ENCODE results near the gene PARK7. TPM values are rescaled to one million over a fixed set of nuclear protein-coding genes. Genes with fewer than 3 reads are reported as not detected.

Gene PARK7
- polyA plus RNA-seq, 2 of the 4 experiments (the other 2 are of a cell fraction), result 372 to 446 TPM

GRCh38 chr1:8033322-8033721 lies 71.8 kb downstream of the PARK7 start:
- FAIRE-seq, result no peak

More at GRCh38 chr1:8033322-8033721, 71.8 kb downstream of the PARK7 start:
- DNase-seq (ENCODE audit: low read depth in 1 of 2, low spot score in 1 of 2) (no peak), ATAC-seq (no peak)
- ChIA-PET CTCF (interaction anchor here (1.7 to 3.8 kb wide), 4 partner anchors 52 to 282 kb away, joined by 8 to 52 read pairs (median 9); no protein-coding TSS in a partner anchor), POLR2A (interaction anchor here (0.6 kb wide), 1 partner anchor 13 kb away, joined by 5 read pairs; no protein-coding TSS in a partner anchor)
- Histone ChIP-seq H3K4me3 (no peak overlapping the region), H3K27ac (peak overlapping the region; percentile 77 to 100; a peak in 5 of 6 replicates), H3K9me3 (no peaks in the 10 kb centered on the region), H3K4me2 (no peak overlapping the region), H3K4me1 (peaks cover 36% of the 10 kb centered on the region)
- WGBS (ENCODE audit: missing lambda C conversion rate), result 89% methylated on average over 6 of the region's 6 CpGs
- TF ChIP-seq NFE2L2 (conservative IDR thresholded peaks at IDR 0.05; ENCODE audit: low read length) (no peak), CEBPB (IDR thresholded peaks at IDR 0.05) (no peak), ELK1 (IDR thresholded peaks at IDR 0.05; ENCODE audit: low read depth, low read length) (no peak), SMC3 (IDR thresholded peaks at IDR 0.05) (no peak)

Small RNA genes lying within 50 kb of the gene (small RNA-seq; reads per million reads assigned to genes)
- 0 reads per million in 6 experiments for gene RF00019

Other genes with a start within 250 kb of the PARK7 start
- gene VAMP3, start 190.4 kb upstream of the PARK7 start, polyA plus RNA-seq (2011; rRNA removed), result 79.3 and 85.7 TPM in 2 replicates
- 63.6 to 66.9 TPM (median 65.1 TPM) in 3 replicates for gene VAMP3, start 190.4 kb upstream of the PARK7 start, polyA plus RNA-seq (2017; fragmentation: RNase III; extraction: RNeasy Plus Mini Kit Qiagen cat#74134 plus additional on column Dnase treatment)
- gene PER3, start 177.4 kb upstream of the PARK7 start, polyA plus RNA-seq (2011; rRNA removed), result 3.7 and 3.9 TPM in 2 replicates
- gene PER3, start 177.4 kb upstream of the PARK7 start, polyA plus RNA-seq (2017; fragmentation: RNase III; extraction: RNeasy Plus Mini Kit Qiagen cat#74134 plus additional on column Dnase treatment), result 1.3 to 1.9 TPM (median 1.6 TPM) in 3 replicates
- gene UTS2, start 108.6 kb upstream of the PARK7 start, polyA plus RNA-seq (2011; rRNA removed), result not detected in 2 replicates
- not detected in 3 replicates for gene UTS2, start 108.6 kb upstream of the PARK7 start, polyA plus RNA-seq (2017; fragmentation: RNase III; extraction: RNeasy Plus Mini Kit Qiagen cat#74134 plus additional on column Dnase treatment)
- gene TNFRSF9, start 20.9 kb upstream of the PARK7 start, polyA plus RNA-seq (2011; rRNA removed), result 3.2 and 3.4 TPM in 2 replicates
- 0.75 to 1.8 TPM (median 1.0 TPM) in 3 replicates for gene TNFRSF9, start 20.9 kb upstream of the PARK7 start, polyA plus RNA-seq (2017; fragmentation: RNase III; extraction: RNeasy Plus Mini Kit Qiagen cat#74134 plus additional on column Dnase treatment)
- 193 and 217 TPM in 2 replicates for gene ERRFI1, start 64.6 kb downstream of the PARK7 start, polyA plus RNA-seq (2011; rRNA removed)
- gene ERRFI1, start 64.6 kb downstream of the PARK7 start, polyA plus RNA-seq (2017; fragmentation: RNase III; extraction: RNeasy Plus Mini Kit Qiagen cat#74134 plus additional on column Dnase treatment), result 44.2 to 51.0 TPM (median 49.0 TPM) in 3 replicates

All from A549 (cell line).